Effector memory CD4-positive, alpha-beta T cell (primary cell): ENCODE results near the gene IL3RA.
A peak's percentile ranks its signal among the peaks of the same experiment; 100 is the strongest.
"Not testable (repeated sequence)": the region's sequence is repeated elsewhere in the genome, so short reads cannot be mapped to it uniquely, and the experiment has no call there.

Experiments
- DNase-seq, 3 donors: peaks; one replicate each; pipeline ENCODE4 v3.0.0-alpha.2; 2020
- H3K27ac ChIP-seq: 2 replicates; pipeline ENCODE4 v1.7.0; 2013; ENCODE audit warnings: mild to moderate bottlenecking, low read length, moderate library complexity; ENCODE audit not compliant: insufficient read depth, poor library complexity, severe bottlenecking
- H3K27me3 ChIP-seq: replicated peaks from 2 replicates; pipeline ENCODE4 v1.7.0; 2013; ENCODE audit warnings: mild to moderate bottlenecking, low read length; ENCODE audit not compliant: insufficient read depth, control insufficient read depth, poor library complexity, severe bottlenecking
- H3K36me3 ChIP-seq: 2 replicates; pipeline ENCODE4 v1.7.0; 2013; ENCODE audit warnings: mild to moderate bottlenecking, low read length, moderate library complexity; ENCODE audit not compliant: control insufficient read depth, insufficient read depth
- H3K4me1 ChIP-seq: 2 replicates; pipeline ENCODE4 v1.7.0; 2013; ENCODE audit warnings: low read length, mild to moderate bottlenecking; ENCODE audit not compliant: control insufficient read depth, insufficient read depth, poor library complexity, severe bottlenecking
- H3K4me3 ChIP-seq: 2 replicates; pipeline ENCODE4 v1.7.0; 2013; ENCODE audit warnings: low read length, low read depth, mild to moderate bottlenecking; ENCODE audit not compliant: insufficient read depth, poor library complexity, severe bottlenecking
- H3K9me3 ChIP-seq: 2 replicates; pipeline ENCODE4 v1.7.0; 2013; ENCODE audit warnings: mild to moderate bottlenecking, low read length, moderate library complexity; ENCODE audit not compliant: control insufficient read depth

The IL3RA gene

GRCh38 chrX:1327651-1328304 lies 8.8 kb upstream of the IL3RA start:
- Histone ChIP-seq H3K27ac (no peak overlapping the region), H3K4me1 (peaks cover 3% of the 10 kb centered on the region), H3K4me3 (no peak overlapping the region), H3K36me3 (no peaks in the 10 kb centered on the region), H3K9me3 (no peaks in the 10 kb centered on the region), H3K27me3 (no peaks in the 10 kb centered on the region)
- DNase-seq = no peak

DNA sequence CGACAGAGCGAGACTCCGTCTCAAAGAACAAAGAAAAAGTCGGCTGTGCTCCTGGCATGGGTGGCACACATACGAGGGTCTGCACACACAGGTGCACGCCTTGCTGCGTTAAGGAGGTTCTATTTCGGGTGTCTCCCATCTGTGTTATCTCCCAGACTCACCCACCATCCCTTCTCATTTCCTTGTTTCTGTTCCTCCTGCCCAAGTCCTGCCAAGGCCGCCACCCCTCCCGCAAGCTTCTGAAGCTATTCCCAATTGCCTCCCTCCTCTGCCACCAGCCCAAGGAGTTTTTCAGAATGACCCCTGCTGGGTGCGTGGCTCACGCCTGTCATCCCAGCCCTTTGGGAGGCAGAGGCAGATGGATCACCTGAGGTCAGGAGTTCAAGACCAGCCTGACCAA lies 6.0 kb upstream of the IL3RA start:
- DNase-seq = no peak
- Histone ChIP-seq H3K27ac (no peak overlapping the region), H3K36me3 (no peaks in the 10 kb centered on the region), H3K4me3 (no peak overlapping the region), H3K4me1 (no peaks in the 10 kb centered on the region), H3K9me3 (no peaks in the 10 kb centered on the region), H3K27me3 (no peaks in the 10 kb centered on the region)

GRCh38 chrX:1332433-1332832 lies 4.2 kb upstream of the IL3RA start:
- not testable (repeated sequence) for H3K27ac ChIP-seq, H3K27me3 ChIP-seq, H3K4me1 ChIP-seq, H3K4me3 ChIP-seq, H3K36me3 ChIP-seq, H3K9me3 ChIP-seq, DNase-seq

- H3K9me3 ChIP-seq = no peaks in the 10 kb centered on the region
- H3K4me1 ChIP-seq = peaks cover 7% of the 10 kb centered on the region
- H3K4me3 ChIP-seq = no peak overlapping the region
- H3K36me3 ChIP-seq = no peaks in the 10 kb centered on the region
- DNase-seq = no peak
- H3K27ac ChIP-seq = no peak overlapping the region
- peaks cover 3% of the 10 kb centered on the region for H3K27me3 ChIP-seq
Measured at GRCh38 chrX:1334854-1335253, 1.7 kb upstream of the IL3RA start.

GRCh38 chrX:1336948-1337779 lies 579 bp downstream of the IL3RA start:
- no peaks in the 10 kb centered on the region for H3K36me3 ChIP-seq
- peaks cover 7% of the 10 kb centered on the region for H3K4me1 ChIP-seq
- no peak for DNase-seq
- H3K27me3 ChIP-seq = peaks cover 3% of the 10 kb centered on the region
- no peak overlapping the region for H3K27ac ChIP-seq
- peak overlapping the region; percentile 50 for H3K4me3 ChIP-seq
- no peaks in the 10 kb centered on the region for H3K9me3 ChIP-seq

DNA sequence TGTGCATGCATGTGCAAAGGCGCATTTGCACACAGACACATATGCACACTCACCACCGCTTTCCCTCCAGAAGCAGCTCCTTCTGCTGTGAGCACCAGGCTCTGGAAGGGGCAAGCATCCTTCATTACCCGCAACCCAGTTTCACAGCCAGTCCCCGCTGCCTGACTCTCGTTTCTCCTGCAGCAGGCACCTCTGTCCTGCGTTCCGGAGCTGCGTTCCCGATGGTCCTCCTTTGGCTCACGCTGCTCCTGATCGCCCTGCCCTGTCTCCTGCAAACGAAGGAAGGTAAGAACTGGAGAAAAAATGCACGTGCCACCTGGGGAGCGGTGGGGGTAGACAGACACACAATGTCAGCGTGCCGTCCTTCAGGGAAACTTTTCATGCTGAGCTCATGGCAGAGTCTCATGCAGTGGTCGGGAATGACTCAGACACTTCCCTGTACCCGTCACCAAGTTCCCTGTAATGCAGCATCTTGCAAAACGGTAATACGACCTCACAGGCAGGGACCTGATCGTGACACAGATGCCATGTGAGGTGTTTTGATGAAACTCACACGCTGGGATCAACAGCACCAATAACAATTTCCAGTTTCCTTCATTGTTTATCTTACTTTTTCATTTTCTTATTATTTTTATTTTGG lies 5.1 kb downstream of the IL3RA start:
- DNase-seq = no peak
- peaks cover 7% of the 10 kb centered on the region for H3K4me1 ChIP-seq
- no peak overlapping the region for H3K4me3 ChIP-seq
- H3K9me3 ChIP-seq = no peaks in the 10 kb centered on the region
- no peaks in the 10 kb centered on the region for H3K36me3 ChIP-seq
- no peak overlapping the region for H3K27ac ChIP-seq
- peaks cover 3% of the 10 kb centered on the region for H3K27me3 ChIP-seq

GRCh38 chrX:1349606-1350005 lies 13.0 kb downstream of the IL3RA start:
- not testable (repeated sequence) for H3K4me3 ChIP-seq, H3K27me3 ChIP-seq, H3K27ac ChIP-seq, H3K9me3 ChIP-seq, H3K36me3 ChIP-seq, DNase-seq, H3K4me1 ChIP-seq

DNA sequence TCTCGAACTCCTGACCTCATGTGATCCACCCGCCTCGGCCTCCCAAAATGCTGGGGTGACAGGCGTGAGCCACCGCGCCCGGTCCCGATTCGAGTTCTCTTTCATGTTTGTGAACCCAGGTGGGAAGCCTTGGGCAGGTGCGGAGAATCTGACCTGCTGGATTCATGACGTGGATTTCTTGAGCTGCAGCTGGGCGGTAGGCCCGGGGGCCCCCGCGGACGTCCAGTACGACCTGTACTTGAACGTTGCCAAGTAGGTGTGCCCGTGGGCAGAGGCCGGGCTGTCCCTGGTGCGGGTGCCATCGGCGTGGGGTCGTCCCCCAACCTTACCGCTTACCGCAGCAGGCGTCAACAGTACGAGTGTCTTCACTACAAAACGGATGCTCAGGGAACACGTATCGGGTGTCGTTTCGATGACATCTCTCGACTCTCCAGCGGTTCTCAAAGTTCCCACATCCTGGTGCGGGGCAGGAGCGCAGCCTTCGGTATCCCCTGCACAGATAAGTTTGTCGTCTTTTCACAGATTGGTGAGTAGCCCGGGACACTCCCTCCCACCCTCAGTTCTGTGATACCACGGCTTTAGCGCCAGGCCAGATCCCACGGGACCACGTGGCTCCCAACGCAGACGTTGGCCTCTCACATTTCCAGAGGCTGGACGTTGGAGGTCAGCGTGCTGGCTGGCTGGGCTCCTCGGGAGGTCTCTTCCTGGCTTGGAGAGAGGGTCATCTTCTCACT lies 15.6 kb downstream of the IL3RA start:
- no peaks in the 10 kb centered on the region for H3K36me3 ChIP-seq
- no peaks in the 10 kb centered on the region for H3K4me1 ChIP-seq
- H3K27me3 ChIP-seq = no peaks in the 10 kb centered on the region
- DNase-seq = no peak
- no peak overlapping the region for H3K27ac ChIP-seq
- H3K9me3 ChIP-seq = no peaks in the 10 kb centered on the region
- no peak overlapping the region for H3K4me3 ChIP-seq

DNA sequence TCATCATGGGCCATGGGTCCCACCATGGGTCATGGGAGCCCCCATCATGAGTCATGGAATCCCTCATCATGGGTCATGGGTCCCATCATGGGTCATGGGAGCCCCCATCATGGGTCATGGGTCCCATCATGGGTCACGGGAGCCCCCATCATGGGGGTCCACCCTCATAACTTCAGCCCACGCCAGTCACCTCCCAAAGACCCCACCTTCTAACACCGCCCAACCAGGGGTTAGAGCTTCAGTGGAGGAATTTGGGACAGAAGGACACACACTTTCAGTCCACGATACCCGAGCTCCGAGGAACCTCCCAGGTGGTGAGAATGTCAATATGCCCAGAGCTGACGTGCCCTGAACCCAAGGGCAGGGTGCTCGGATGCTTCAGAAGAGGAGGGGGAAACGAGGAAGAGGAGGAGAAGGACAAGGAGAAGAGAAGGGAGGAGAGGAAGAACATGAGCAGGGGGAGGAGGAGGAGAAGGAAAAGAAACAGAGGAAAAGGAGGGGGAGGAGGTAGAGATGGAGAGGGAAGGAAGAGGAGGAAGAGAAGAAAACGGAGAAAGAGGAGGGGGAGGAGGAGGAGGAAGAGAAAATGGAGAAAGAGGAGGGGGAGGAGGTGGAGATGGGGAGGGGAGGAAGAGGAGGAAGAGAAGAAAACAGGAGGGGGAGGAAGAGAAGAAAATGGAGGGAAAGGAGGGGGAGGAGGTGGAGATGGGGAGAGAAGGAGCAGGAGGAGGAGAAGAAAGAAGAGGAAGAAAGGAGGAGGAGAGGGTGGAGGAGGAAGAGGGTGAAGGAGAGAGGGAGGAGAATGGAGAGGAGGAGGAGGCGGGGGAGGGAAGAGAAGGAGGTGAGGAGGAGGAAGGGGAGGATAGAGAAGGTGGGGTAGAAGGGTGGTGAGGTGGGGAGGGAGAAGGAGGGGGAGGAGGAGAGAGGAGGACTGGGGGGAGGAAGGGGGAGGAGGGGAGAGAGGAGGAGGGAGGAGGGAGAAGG lies 17.7 kb downstream of the IL3RA start:
- Histone ChIP-seq H3K27ac (no peak overlapping the region), H3K4me1 (no peaks in the 10 kb centered on the region), H3K9me3 (peaks cover 3% of the 10 kb centered on the region), H3K4me3 (no peak overlapping the region), H3K36me3 (no peaks in the 10 kb centered on the region), H3K27me3 (no peaks in the 10 kb centered on the region)
- no peak for DNase-seq
